Colonic mucosa (tissue), 4 donors: Measurements from ENCODE around the gene IL1RAPL1. TPM values are rescaled to one million over a fixed set of nuclear protein-coding genes. Genes with fewer than 3 reads are reported as not detected.

Source experiments
- DNase-seq: peaks from one replicate; pipeline ENCODE4 v3.0.0-alpha.2; 2020
- H3K27ac ChIP-seq: fragments of 200-600 bp; one replicate; pipeline ENCODE4 v1.8.0; 2021
- H3K27me3 ChIP-seq: fragments of 200-600 bp; one replicate; pipeline ENCODE4 v1.8.0; 2021
- H3K36me3 ChIP-seq: fragments of 200-600 bp; one replicate; pipeline ENCODE4 v1.8.0; 2021
- H3K4me1 ChIP-seq: fragments of 200-600 bp; one replicate; pipeline ENCODE4 v1.8.0; 2021; ENCODE audit warnings: mild to moderate bottlenecking
- H3K4me3 ChIP-seq: fragments of 200-600 bp; one replicate; pipeline ENCODE4 v1.8.0; 2021
- H3K9ac ChIP-seq, 2 donors: one replicate each; pipeline ENCODE4 v1.7.0; 2013; ENCODE audit warnings: control low read depth in 2 of 2, low read depth in 2 of 2, low read length in 2 of 2
- H3K9me3 ChIP-seq: fragments of 200-600 bp; one replicate; pipeline ENCODE4 v1.8.0; 2021
- CTCF ChIP-seq: fragments of 200-600 bp; IDR thresholded peaks from one replicate; pipeline ENCODE4 v1.8.0; 2022; ENCODE audit warnings: antibody characterized with exemption, mild to moderate bottlenecking
- intact Hi-C: fragments of 100-400 bp; cut with DNase I; formaldehyde crosslinking; loops from one replicate; pipeline ENCODE4 v1.14.1; 2022
- total RNA-seq, 2 donors: library from RNA; stranded (reverse); fragmentation: NEBNext Ultra II Directional in 1 of 2; extraction: Animal tissue kit (Norgen Biotek cat#: 25700) in 1 of 2; gene quantifications; one replicate each; pipeline ENCODE4 v1.2.1, GENCODE V29; 2021
- donor health status: healthy.
- donor health status: DM: no; HTN: no; CAD: no.
- donor health status: DM: no; HTN: no; CAD: no.

Gene IL1RAPL1
- total RNA-seq, 2 donors from 2014 or later, result 0.10 to 0.24 TPM

- H3K36me3 ChIP-seq, result no peaks in the 10 kb centered on the region
- no peak for DNase-seq
- no peak for TF ChIP-seq CTCF
- H3K4me1 ChIP-seq, result no peaks in the 10 kb centered on the region
- H3K27me3 ChIP-seq, result no peaks in the 10 kb centered on the region
- H3K27ac ChIP-seq, result no peak overlapping the region
- intact Hi-C loops, result no loop called here
- H3K9me3 ChIP-seq, result no peaks in the 10 kb centered on the region
- no peak overlapping the region for H3K4me3 ChIP-seq
- no peak overlapping the region for H3K9ac ChIP-seq
Observed at GRCh38 chrX:28585767-28586166, 1.5 kb upstream of the IL1RAPL1 start.

GRCh38 chrX:28586286-28586685 is 960 bp upstream of the IL1RAPL1 start:
- no peak for TF ChIP-seq CTCF
- Histone ChIP-seq H3K27me3 (no peaks in the 10 kb centered on the region), H3K27ac (no peak overlapping the region), H3K4me1 (no peaks in the 10 kb centered on the region), H3K36me3 (no peaks in the 10 kb centered on the region), H3K9ac (no peak overlapping the region), H3K4me3 (no peak overlapping the region), H3K9me3 (no peaks in the 10 kb centered on the region)
- DNase-seq, result peak; percentile 24
- intact Hi-C loops, result no loop called here

GRCh38 chrX:28589046-28589445 is 1.8 kb downstream of the IL1RAPL1 start:
- H3K27me3 ChIP-seq, result no peaks in the 10 kb centered on the region
- H3K4me1 ChIP-seq, result no peaks in the 10 kb centered on the region
- H3K4me3 ChIP-seq, result no peak overlapping the region
- no peaks in the 10 kb centered on the region for H3K9me3 ChIP-seq
- no peaks in the 10 kb centered on the region for H3K36me3 ChIP-seq
- H3K9ac ChIP-seq, result no peak overlapping the region
- no peak for DNase-seq
- no peak overlapping the region for H3K27ac ChIP-seq
- TF ChIP-seq CTCF, result no peak
- intact Hi-C loops, result no loop called here

- Histone ChIP-seq H3K4me3 (no peak overlapping the region), H3K9ac (no peak overlapping the region)
Observed at GRCh38 chrX:28590396-28590795, 3.1 kb downstream of the IL1RAPL1 start.

GRCh38 chrX:28591542-28591941 is 4.3 kb downstream of the IL1RAPL1 start:
- no peaks in the 10 kb centered on the region for H3K36me3 ChIP-seq
- TF ChIP-seq CTCF, result no peak
- no peaks in the 10 kb centered on the region for H3K9me3 ChIP-seq
- H3K27me3 ChIP-seq, result no peaks in the 10 kb centered on the region
- no peaks in the 10 kb centered on the region for H3K4me1 ChIP-seq
- H3K9ac ChIP-seq, result no peak overlapping the region
- intact Hi-C loops, result no loop called here
- H3K27ac ChIP-seq, result no peak overlapping the region
- no peak for DNase-seq
- no peak overlapping the region for H3K4me3 ChIP-seq

More at GRCh38 chrX:28590396-28590795, 3.1 kb downstream of the IL1RAPL1 start:
- no peak for TF ChIP-seq CTCF
- Histone ChIP-seq H3K36me3 (no peaks in the 10 kb centered on the region), H3K4me1 (no peaks in the 10 kb centered on the region), H3K27ac (no peak overlapping the region), H3K27me3 (no peaks in the 10 kb centered on the region), H3K9me3 (no peaks in the 10 kb centered on the region)
- DNase-seq, result no peak
- intact Hi-C loops, result no loop called here

GRCh38 chrX:28595346-28595745 is 8.1 kb downstream of the IL1RAPL1 start:
- Histone ChIP-seq H3K27ac (no peak overlapping the region), H3K36me3 (no peaks in the 10 kb centered on the region), H3K4me1 (no peaks in the 10 kb centered on the region), H3K9me3 (no peaks in the 10 kb centered on the region), H3K27me3 (no peaks in the 10 kb centered on the region), H3K9ac (no peak overlapping the region), H3K4me3 (no peak overlapping the region)
- intact Hi-C loops, result no loop called here
- no peak for TF ChIP-seq CTCF
- no peak for DNase-seq
